Measurements from ENCODE around the gene PTPN1. TPM values are rescaled to one million over a fixed set of nuclear protein-coding genes. Genes with fewer than 3 reads are reported as not detected.

The PTPN1 gene
- total and polyA plus RNA-seq, 2 of the 4 experiments (the other 2 are of a cell fraction), result 31.7 to 37.4 TPM

DNA sequence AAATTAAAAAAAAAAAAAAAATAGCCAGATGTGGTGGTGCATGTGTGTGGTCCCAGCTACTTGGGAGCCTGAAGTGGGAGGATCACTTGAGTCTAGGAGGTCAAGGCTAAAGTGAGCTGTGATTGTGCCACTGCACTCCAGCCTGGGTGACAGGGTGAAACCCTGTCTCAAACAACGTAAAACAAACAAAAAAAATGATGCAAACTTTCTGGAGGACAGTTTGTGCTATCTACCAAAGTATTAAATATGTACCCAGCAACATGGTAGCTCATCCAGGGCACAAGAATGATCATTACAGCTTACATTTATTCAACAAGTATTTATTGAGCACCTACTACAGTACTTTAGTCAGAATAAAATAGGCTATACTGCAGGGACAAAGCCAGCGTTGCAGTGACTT lies 40.4 kb upstream of the PTPN1 start:
- no peak for ATAC-seq (ENCODE audit: low read depth)
- no peak overlapping the region for H3K27ac ChIP-seq (ENCODE audit: insufficient read depth, low read length)
- H2BK15ac ChIP-seq (ENCODE audit: low read depth, low read length), result no peak overlapping the region
- H2AK9ac ChIP-seq (replicated peaks; ENCODE audit: low read depth, low read length, poor library complexity), result no peak overlapping the region
- H3K23ac ChIP-seq (ENCODE audit: low read depth, low read length), result no peak overlapping the region
- no peak overlapping the region for H3K9ac ChIP-seq (ENCODE audit: low read depth, low read length)
- no peak overlapping the region for H2BK120ac ChIP-seq (ENCODE audit: low read depth, low read length)
- no peaks in the 10 kb centered on the region for H4K20me1 ChIP-seq (ENCODE audit: insufficient read depth, low read length)
- H3K4me3 ChIP-seq (ENCODE audit: insufficient read depth, low read depth, low read length), result no peak overlapping the region
- no peaks in the 10 kb centered on the region for H3K9me3 ChIP-seq (ENCODE audit: control insufficient read depth, insufficient read depth, low read length)
- no peak for DNase-seq
- H2BK5ac ChIP-seq (ENCODE audit: low read depth, low read length, poor library complexity, severe bottlenecking), result no peak overlapping the region
- no peak overlapping the region for H3K18ac ChIP-seq (ENCODE audit: low read depth, low read length)
- H2AFZ ChIP-seq (replicated peaks; ENCODE audit: low read length, poor library complexity), result no peak overlapping the region
- ChIA-PET CTCF (no interaction called here), POLR2A (ENCODE audit: unreplicated experiment) (no interaction called here)
- H2BK20ac ChIP-seq (ENCODE audit: low read depth, low read length), result no peak overlapping the region
- dilution Hi-C loops (cut with HindIII; ENCODE audit: low sequenced_read_pairs, unreplicated experiment) (no loop called here), intact Hi-C loops (cut with micrococcal nuclease) (loop anchor here (10.0 kb wide), 1 partner anchor 275 kb away; no protein-coding TSS in a partner anchor), in situ Hi-C loops (cut with MboI; ENCODE audit: low sequenced_read_pairs) (loop anchor here (10.0 kb wide), 1 partner anchor 275 kb away; no protein-coding TSS in a partner anchor)
- H3K56ac ChIP-seq (ENCODE audit: extremely low read depth, insufficient read depth, low read length), result no peak overlapping the region
- H4K91ac ChIP-seq (ENCODE audit: insufficient read depth, low read depth, low read length), result no peak overlapping the region
- WGBS, 2 experiments (ENCODE audit: extremely low coverage in 2 of 2, insufficient read length in 1 of 2), result no CpG with 5 or more reads among the region's 2 CpGs
- H2AK5ac ChIP-seq (ENCODE audit: low read depth, low read length), result no peak overlapping the region
- no peaks in the 10 kb centered on the region for H3K4me1 ChIP-seq (ENCODE audit: control insufficient read depth, insufficient read depth, low read length)
- BruUV-seq (replicated peaks), result no TSS peak
- H3K9me1 ChIP-seq (ENCODE audit: insufficient read depth, low read length), result no peaks in the 10 kb centered on the region
- no peaks in the 10 kb centered on the region for H3K79me1 ChIP-seq (ENCODE audit: low read depth in 1 of 2, low read length in 2 of 2)
- H3K36me3 ChIP-seq (ENCODE audit: control insufficient read depth, insufficient read depth, low read length), result no peaks in the 10 kb centered on the region
- no peak overlapping the region for H4K8ac ChIP-seq (ENCODE audit: low read depth in 2 of 2, low read length in 2 of 2)
- no peaks in the 10 kb centered on the region for H3K27me3 ChIP-seq (ENCODE audit: control insufficient read depth, insufficient read depth, low read length)
- no peak overlapping the region for H3K14ac ChIP-seq (replicated peaks; ENCODE audit: low read depth, low read length)
- H4K5ac ChIP-seq (ENCODE audit: low read depth, low read length), result no peak overlapping the region
- no peak for TF ChIP-seq FOS (IDR thresholded peaks at IDR 0.05; ENCODE audit: low read depth, low read length)
- TF ChIP-seq RFX5 (IDR thresholded peaks at IDR 0.05; ENCODE audit: low read depth, low read length), result no peak
- no peak for TF ChIP-seq SMC3 (IDR thresholded peaks at IDR 0.05; ENCODE audit: low read depth, low read length)
- TF ChIP-seq POLR2A (IDR thresholded peaks at IDR 0.05; ENCODE audit: low read depth, low read length), result no peak
- no peak for TF ChIP-seq MAFK (IDR thresholded peaks at IDR 0.05; ENCODE audit: low read depth, low read length)
- TF ChIP-seq, protein P1, sequence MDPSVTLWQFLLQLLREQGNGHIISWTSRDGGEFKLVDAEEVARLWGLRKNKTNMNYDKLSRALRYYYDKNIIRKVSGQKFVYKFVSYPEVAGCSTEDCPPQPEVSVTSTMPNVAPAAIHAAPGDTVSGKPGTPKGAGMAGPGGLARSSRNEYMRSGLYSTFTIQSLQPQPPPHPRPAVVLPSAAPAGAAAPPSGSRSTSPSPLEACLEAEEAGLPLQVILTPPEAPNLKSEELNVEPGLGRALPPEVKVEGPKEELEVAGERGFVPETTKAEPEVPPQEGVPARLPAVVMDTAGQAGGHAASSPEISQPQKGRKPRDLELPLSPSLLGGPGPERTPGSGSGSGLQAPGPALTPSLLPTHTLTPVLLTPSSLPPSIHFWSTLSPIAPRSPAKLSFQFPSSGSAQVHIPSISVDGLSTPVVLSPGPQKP (IDR thresholded peaks at IDR 0.05; ENCODE audit: borderline replicate concordance, low read depth, low read length), result no peak
- no peak for TF ChIP-seq CHD1 (IDR thresholded peaks at IDR 0.05; ENCODE audit: low read depth, low read length)
- no peak for TF ChIP-seq BHLHE40 (IDR thresholded peaks at IDR 0.05; ENCODE audit: low read depth, low read length)
- no peak for TF ChIP-seq RAD21 (IDR thresholded peaks at IDR 0.05; ENCODE audit: low read length)
- no peak for TF ChIP-seq MAZ (IDR thresholded peaks at IDR 0.05; ENCODE audit: borderline replicate concordance, low read depth, low read length)
- TF ChIP-seq NFE2L2 (IDR thresholded peaks at IDR 0.05; ENCODE audit: low read depth, low read length), result no peak
- no peak for TF ChIP-seq MXI1 (IDR thresholded peaks at IDR 0.05; ENCODE audit: borderline replicate concordance, low read depth, low read length)
- no peak for TF ChIP-seq RCOR1 (IDR thresholded peaks at IDR 0.05; ENCODE audit: insufficient replicate concordance, low read length)
- TF ChIP-seq, protein P2, sequence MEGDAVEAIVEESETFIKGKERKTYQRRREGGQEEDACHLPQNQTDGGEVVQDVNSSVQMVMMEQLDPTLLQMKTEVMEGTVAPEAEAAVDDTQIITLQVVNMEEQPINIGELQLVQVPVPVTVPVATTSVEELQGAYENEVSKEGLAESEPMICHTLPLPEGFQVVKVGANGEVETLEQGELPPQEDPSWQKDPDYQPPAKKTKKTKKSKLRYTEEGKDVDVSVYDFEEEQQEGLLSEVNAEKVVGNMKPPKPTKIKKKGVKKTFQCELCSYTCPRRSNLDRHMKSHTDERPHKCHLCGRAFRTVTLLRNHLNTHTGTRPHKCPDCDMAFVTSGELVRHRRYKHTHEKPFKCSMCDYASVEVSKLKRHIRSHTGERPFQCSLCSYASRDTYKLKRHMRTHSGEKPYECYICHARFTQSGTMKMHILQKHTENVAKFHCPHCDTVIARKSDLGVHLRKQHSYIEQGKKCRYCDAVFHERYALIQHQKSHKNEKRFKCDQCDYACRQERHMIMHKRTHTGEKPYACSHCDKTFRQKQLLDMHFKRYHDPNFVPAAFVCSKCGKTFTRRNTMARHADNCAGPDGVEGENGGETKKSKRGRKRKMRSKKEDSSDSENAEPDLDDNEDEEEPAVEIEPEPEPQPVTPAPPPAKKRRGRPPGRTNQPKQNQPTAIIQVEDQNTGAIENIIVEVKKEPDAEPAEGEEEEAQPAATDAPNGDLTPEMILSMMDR (conservative IDR thresholded peaks at IDR 0.05; ENCODE audit: low read depth, low read length), result no peak
- TF ChIP-seq, protein P3, sequence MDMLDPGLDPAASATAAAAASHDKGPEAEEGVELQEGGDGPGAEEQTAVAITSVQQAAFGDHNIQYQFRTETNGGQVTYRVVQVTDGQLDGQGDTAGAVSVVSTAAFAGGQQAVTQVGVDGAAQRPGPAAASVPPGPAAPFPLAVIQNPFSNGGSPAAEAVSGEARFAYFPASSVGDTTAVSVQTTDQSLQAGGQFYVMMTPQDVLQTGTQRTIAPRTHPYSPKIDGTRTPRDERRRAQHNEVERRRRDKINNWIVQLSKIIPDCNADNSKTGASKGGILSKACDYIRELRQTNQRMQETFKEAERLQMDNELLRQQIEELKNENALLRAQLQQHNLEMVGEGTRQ (IDR thresholded peaks at IDR 0.05; ENCODE audit: low read depth, low read length), result no peak
- no peak for TF ChIP-seq CEBPB (IDR thresholded peaks at IDR 0.05; ENCODE audit: low read depth, low read length)
- no peak overlapping the region for H3K4me2 ChIP-seq (ENCODE audit: low read depth, low read length)
- no peak overlapping the region for H3K4ac ChIP-seq (ENCODE audit: low read depth, low read length)
